KOPT-K1 (cell line): ENCODE measurements around the gene SPAG16.

ENCODE experiments used
- H3K27ac ChIP-seq: fragments of 200-600 bp; sonication (generic); 2 replicates; pipeline ENCODE4 v1.5.1; 2016; ENCODE audit warnings: antibody characterized with exemption, mild to moderate bottlenecking, low read depth, low read length; ENCODE audit not compliant: poor library complexity, severe bottlenecking
- H3K36me3 ChIP-seq: fragments of 200-600 bp; sonication (generic); 2 replicates; pipeline ENCODE4 v1.5.1; 2017; ENCODE audit warnings: antibody characterized with exemption, mild to moderate bottlenecking, low read length, moderate library complexity; ENCODE audit not compliant: insufficient read depth
- H3K9me3 ChIP-seq: fragments of 200-600 bp; sonication (generic); 2 replicates; pipeline ENCODE4 v1.5.1; 2017; ENCODE audit warnings: antibody characterized with exemption, low read length, mild to moderate bottlenecking; ENCODE audit not compliant: insufficient read depth, poor library complexity, severe bottlenecking

SPAG16 gene

GRCh38 chr2:214246417-214246816, 962.2 kb downstream of the SPAG16 start:
- Histone ChIP-seq H3K27ac (no peak overlapping the region), H3K9me3 (no peaks in the 10 kb centered on the region), H3K36me3 (no peaks in the 10 kb centered on the region)

DNA sequence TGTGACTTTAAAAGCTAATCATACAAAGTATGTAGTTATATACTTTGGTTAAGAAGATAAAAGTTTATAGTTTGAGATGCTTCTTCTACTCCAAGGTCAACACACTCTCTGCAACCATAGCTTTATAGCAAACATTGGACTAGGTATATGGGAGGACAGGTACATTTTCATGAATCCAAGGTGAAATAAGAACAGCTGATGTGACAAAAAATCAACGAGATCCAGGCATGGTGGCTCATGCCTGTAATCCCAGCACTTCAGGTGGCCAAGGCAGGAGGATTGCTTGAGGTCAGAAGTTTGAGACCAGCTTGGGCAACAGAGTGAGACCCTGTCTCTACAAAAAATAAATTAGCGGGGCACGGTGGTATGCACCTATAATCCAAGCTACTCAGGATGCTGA, 963.3 kb downstream of the SPAG16 start:
- Histone ChIP-seq H3K27ac (no peak overlapping the region), H3K36me3 (no peaks in the 10 kb centered on the region), H3K9me3 (no peaks in the 10 kb centered on the region)

- Histone ChIP-seq H3K27ac (no peak overlapping the region), H3K36me3 (no peaks in the 10 kb centered on the region), H3K9me3 (no peaks in the 10 kb centered on the region)
Measured at GRCh38 chr2:214255046-214255445, 970.8 kb downstream of the SPAG16 start.

DNA sequence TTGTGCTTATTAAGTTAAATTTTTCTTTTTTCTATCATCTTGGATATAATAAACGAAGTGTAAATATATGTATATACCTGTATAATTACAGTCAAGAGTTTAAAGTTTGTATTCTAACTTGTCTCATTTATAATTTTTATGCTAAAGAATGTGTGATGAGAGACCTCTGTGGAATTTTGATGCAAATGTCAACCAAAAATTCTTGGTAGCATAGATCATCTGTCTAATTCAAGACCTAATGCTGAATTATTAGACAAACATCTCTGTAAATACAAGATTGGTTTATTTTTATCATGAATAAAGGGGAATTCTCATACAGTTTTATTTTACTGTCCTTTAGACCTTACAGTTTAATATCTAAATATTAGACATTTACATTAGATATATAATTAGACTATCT, 977.4 kb downstream of the SPAG16 start:
- no peaks in the 10 kb centered on the region for H3K36me3 ChIP-seq
- H3K9me3 ChIP-seq, result no peaks in the 10 kb centered on the region
- H3K27ac ChIP-seq, result no peak overlapping the region

DNA sequence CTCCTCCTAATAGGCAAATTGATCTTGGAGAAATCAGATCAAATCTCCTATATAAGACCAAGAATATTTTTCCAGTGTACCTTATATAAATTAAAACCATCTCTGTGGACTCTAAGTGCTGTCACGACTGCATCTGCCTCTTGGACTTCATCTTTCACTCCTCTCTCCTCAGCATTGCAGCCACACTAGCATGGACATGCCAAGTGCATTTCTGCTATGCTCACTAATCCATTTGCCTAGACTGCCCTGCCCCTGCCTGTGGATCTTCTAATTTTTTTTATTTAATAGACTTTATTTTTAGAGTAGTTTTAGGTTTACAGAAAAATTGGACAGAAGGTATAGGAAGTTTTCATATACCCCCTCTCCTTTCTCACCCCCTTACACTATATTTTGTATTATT, 979.9 kb downstream of the SPAG16 start:
- no peaks in the 10 kb centered on the region for H3K36me3 ChIP-seq
- H3K27ac ChIP-seq, result no peak overlapping the region
- no peaks in the 10 kb centered on the region for H3K9me3 ChIP-seq

GRCh38 chr2:214265991-214266489, 981.8 kb downstream of the SPAG16 start:
- Histone ChIP-seq H3K36me3 (no peaks in the 10 kb centered on the region), H3K9me3 (no peaks in the 10 kb centered on the region), H3K27ac (no peak overlapping the region)

GRCh38 chr2:214277880-214278279, 993.6 kb downstream of the SPAG16 start:
- Histone ChIP-seq H3K27ac (no peak overlapping the region), H3K9me3 (no peaks in the 10 kb centered on the region)

GRCh38 chr2:214286011-214286410, 1001.7 kb downstream of the SPAG16 start:
- H3K9me3 ChIP-seq, result no peaks in the 10 kb centered on the region
- H3K36me3 ChIP-seq, result no peaks in the 10 kb centered on the region
- H3K27ac ChIP-seq, result no peak overlapping the region

More at GRCh38 chr2:214277880-214278279, 993.6 kb downstream of the SPAG16 start:
- H3K36me3 ChIP-seq, result no peaks in the 10 kb centered on the region

DNA sequence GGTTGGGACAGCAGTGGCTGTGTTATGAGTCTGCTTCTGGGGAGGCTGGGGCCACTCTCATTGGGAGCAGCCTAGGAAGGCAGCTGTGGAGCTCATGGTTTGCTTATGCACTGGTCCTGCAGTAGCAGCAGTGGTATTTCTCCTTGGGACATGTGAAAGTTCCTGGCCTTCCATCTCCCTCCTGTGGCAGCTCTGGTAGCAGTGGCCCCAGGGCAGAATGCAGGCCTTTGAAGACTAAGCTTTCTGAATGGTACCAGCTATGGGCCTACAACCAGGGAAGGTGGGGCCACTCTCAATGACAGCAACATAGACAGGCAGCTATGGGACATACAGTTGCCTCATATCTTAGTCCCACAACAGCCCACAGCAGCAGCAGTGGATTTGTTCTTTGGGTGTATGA, 1009.3 kb downstream of the SPAG16 start:
- Histone ChIP-seq H3K36me3 (no peaks in the 10 kb centered on the region), H3K9me3 (peaks cover 19% of the 10 kb centered on the region), H3K27ac (no peak overlapping the region)

GRCh38 chr2:214294426-214294825, 1010.2 kb downstream of the SPAG16 start:
- Histone ChIP-seq H3K9me3 (peaks cover 19% of the 10 kb centered on the region), H3K36me3 (no peaks in the 10 kb centered on the region), H3K27ac (no peak overlapping the region)

- Histone ChIP-seq H3K27ac (no peak overlapping the region), H3K9me3 (peaks cover 10% of the 10 kb centered on the region)
Measured at GRCh38 chr2:214297423-214297822, 1013.2 kb downstream of the SPAG16 start.

GRCh38 chr2:214310319-214310718, 1026.1 kb downstream of the SPAG16 start:
- Histone ChIP-seq H3K27ac (no peak overlapping the region), H3K9me3 (no peaks in the 10 kb centered on the region), H3K36me3 (no peaks in the 10 kb centered on the region)

More at GRCh38 chr2:214297423-214297822, 1013.2 kb downstream of the SPAG16 start:
- no peaks in the 10 kb centered on the region for H3K36me3 ChIP-seq

DNA sequence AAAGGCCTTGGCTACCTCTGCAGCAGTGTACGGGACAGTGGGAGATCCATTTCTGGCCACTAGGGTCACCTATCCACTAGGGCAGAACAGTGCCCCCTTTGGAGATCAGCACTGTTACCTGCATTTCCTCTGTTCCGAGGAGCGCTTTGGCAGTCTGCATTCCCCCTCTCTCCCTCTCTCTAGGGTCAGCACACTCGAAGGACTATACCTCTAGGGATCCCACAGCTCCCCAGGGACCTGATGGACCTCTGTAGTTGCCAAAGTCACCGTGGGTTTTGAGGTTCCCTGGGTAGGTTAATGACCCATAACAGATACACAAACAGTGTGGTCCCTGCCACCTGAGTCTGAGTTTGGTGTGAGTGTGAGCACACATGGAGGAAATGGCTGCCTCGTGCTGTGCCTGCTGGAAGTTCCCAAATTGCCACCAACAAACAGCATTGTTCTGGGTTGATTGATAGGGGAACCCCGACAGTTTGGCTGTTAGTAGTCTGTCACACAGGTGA, 1026.8 kb downstream of the SPAG16 start:
- Histone ChIP-seq H3K36me3 (no peaks in the 10 kb centered on the region), H3K27ac (no peak overlapping the region), H3K9me3 (no peaks in the 10 kb centered on the region)

GRCh38 chr2:214311931-214312749, 1027.9 kb downstream of the SPAG16 start:
- Histone ChIP-seq H3K36me3 (no peaks in the 10 kb centered on the region), H3K27ac (no peak overlapping the region), H3K9me3 (no peaks in the 10 kb centered on the region)

GRCh38 chr2:214315324-214315723, 1031.1 kb downstream of the SPAG16 start:
- no peaks in the 10 kb centered on the region for H3K36me3 ChIP-seq
- no peak overlapping the region for H3K27ac ChIP-seq
- no peaks in the 10 kb centered on the region for H3K9me3 ChIP-seq

GRCh38 chr2:214320211-214320610, 1035.9 kb downstream of the SPAG16 start:
- H3K9me3 ChIP-seq, result no peaks in the 10 kb centered on the region
- H3K36me3 ChIP-seq, result no peaks in the 10 kb centered on the region
- H3K27ac ChIP-seq, result no peak overlapping the region
